Skin of body (tissue), 2 donors: ENCODE data around the gene SLC1A2. TPM values are rescaled to one million over a fixed set of nuclear protein-coding genes. Genes with fewer than 3 reads are reported as not detected.
A peak's percentile ranks its signal among the peaks of the same experiment; 100 is the strongest.

Experiments
- DNase-seq: peaks from one replicate; lab custom pipeline; 2025; lab: John Stamatoyannopoulos, UW
- total RNA-seq: library from RNA; depleted of rRNA; stranded (reverse); fragments of >200 nt; gene quantifications from one replicate; pipeline ENCODE4 v1.2.3, GENCODE V29; 2014

SLC1A2 gene
- total RNA-seq, 1 donor from 2014 or later = 0.99 TPM

DNA sequence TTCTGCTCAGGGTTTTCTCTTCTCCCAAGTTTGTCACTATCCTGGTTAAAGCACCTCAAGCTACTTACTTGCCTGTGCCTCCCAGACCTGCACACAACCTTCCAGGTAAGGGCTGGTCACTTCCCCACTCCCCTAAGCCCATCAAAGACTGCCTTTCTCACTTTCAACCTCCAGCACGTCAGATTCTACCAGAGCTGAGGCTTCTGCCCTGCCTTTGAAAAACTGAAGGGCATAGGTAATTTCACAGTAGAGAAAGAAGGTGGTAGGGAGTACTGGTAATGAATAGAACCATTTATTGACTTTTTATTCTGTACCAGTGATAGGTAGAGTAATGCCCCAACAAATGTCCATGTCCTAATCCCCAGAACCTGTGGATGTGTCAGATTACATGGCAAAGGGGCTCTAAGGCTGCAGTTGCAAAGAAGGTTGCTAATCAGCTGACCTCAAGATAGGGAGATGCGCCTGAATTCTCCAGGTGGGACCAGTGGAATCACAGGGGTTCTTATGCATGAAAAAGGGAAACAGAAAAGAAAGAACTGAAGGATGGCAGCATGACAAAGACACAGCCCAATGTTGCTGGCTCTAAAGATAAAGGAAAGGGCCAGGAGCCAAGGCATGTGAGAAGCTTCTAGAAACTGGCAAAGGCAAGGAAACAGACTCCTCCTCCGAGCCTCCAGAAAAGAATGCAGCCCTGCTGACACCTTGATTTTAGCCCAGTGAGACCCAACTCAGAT is 89.0 kb downstream of the SLC1A2 start:
- no peak for DNase-seq

DNA sequence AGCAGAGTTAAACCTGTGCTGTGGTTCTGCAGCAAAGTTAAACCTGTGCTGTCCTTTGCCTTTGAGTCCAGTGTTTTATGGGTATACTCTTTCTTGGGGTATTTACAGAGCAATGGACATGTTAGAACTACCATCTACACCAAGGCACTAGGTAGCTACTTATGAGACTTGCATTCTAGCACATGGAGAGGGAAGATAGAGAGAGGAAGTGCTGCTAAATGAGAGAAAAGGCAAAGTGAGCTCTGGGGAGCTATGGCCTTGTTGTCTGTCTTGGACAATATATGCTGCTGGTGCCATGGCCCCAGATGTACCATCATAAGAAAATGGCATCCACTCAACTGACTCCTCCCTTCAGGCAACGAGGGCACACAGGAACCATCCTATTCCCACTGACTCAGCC is 91.5 kb downstream of the SLC1A2 start:
- DNase-seq = no peak

DNA sequence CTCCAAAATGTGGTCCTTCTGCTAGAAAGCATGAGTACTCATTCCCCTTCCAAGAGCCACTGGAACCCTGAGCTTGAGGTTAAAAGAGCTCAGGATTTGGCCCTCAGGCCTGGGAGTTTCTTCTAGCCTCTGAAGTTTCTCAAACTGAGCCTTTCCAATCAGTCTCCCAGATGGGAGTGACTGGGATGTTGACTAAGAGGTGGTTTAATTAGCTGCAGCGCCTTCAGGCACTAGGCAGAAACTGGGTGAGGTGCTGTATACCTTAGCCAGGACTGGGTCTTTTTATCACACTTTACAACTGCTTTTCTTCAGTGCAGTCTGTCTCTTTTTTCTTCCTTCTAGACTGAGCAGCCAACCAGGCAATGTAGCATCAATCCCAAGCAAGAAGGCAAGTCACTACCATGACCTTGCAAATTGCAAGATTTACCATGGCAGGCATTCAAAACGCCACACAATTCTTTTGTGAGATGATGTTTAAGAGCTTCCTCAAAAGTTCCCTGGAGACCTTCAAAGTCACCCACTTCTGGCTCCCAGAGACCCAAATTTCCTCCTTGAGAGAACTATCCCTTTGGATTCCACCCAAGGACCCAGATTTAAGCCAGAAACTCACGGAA is 93.0 kb downstream of the SLC1A2 start:
- no peak for DNase-seq

DNA sequence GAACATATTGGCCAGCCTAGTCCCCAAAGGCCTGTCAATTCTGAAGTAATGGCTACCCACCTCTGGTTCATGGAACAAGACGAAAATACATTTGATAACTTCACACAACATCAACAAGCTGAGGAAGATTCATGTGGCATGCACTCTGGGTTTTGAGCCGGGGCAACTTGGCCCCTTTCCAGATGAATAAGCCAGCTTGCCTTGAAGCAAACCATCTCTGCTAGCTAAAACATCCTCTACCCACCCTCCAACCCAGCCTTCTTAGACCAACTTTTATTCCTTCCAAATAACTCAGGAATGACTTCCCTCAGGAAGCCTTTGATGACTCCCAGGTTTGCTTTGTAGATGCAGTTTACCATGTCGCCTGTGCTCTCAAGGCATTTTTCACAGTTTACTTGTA is 94.4 kb downstream of the SLC1A2 start:
- no peak for DNase-seq

DNA sequence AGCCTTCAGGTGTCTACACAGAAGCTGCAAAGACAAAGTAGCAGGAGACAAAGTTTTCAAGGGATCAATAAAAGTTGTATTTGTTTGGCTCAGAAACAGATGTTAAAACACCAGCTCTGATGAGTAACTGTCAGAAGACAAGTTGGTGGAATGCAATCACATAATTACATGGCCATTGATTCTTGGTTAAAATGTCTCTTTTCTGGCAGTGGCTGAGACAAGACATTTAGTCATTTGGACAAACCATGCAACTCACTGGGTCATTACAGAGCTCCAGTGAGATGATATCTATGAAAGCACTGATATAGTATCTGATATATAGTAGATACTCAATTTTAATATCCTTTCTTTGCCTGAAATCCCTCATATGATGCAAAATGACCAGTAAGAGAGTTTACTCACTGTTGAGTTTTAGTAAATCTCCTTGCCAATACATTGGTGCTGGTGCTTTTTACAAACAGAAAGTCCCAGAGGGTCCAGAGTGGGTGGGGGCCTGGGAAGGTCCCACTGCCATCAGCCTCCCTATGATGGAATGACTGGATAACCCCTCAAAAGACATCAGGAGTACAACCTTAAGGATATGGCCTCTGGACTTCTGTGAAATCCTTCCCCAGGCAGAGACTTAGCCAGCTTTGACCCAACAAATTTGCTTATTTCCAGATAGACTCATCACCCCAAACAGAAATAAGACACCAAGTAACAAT is 95.0 kb downstream of the SLC1A2 start:
- DNase-seq = no peak

DNA sequence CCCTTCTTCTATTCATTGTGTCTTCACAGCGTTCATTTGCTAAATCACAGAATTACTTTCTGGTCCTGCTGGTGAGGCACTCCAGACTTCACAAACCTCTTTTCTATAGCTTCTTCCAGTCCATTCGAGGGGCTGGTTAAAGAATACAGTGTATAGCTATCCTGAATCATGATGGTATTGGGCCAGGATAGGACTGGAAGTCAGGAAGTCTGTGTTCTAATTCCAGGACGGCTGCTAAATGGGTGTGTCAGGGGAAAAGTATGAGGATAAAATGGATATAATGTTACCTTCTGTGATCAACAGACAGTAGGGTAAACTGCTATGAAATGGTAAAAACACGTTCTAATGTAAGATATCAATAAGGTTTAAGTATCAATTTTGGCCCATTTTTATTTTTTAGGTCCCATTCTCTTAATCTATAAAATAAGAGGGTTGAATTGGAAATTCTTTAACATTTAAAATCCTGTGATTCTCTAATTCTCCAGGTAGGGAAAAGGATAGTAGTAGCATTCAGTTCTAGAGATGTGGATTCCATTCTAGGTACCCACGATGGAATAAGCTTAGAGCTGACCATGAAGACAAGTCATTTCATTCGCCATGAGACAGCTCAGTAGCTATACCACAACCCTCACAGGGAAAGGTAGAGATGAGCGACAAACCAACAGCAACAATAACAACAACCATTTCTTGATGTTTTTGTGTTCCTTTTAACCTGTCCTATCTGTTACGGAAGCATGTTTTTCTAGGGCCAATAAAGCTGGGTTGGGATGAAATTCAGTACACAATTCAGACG is 96.1 kb downstream of the SLC1A2 start:
- DNase-seq = no peak

DNA sequence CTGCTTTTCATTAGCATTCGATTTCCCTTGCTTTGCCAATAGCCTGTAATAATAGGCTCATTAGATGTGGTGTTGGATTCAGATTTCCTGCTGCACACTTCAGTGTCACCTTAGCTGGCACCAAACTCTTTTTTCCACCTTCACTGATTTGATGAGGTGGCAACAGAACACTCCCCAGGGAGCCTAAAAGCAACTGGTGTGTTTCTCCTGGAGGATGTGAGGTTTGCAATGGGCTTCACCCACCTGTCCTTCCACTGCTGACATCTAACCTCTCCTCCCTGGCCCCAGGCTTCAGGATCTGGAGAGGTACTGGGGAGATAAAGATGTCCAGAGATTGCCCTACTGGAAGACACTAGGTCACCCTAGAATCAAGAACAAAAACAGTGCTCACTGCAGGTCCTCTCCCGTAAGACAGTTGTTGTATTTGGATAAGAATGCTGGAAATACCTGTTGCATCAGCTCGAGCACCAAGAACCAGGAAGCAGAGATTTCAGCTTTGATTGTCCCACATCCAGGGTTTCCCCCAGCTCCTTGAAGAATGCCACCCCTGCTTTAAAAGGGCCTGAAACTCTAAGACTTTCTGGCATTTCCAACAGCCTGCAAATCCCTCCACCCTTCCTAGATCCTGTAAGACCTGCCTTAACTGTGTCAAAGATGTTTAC is 96.9 kb downstream of the SLC1A2 start:
- no peak for DNase-seq

DNA sequence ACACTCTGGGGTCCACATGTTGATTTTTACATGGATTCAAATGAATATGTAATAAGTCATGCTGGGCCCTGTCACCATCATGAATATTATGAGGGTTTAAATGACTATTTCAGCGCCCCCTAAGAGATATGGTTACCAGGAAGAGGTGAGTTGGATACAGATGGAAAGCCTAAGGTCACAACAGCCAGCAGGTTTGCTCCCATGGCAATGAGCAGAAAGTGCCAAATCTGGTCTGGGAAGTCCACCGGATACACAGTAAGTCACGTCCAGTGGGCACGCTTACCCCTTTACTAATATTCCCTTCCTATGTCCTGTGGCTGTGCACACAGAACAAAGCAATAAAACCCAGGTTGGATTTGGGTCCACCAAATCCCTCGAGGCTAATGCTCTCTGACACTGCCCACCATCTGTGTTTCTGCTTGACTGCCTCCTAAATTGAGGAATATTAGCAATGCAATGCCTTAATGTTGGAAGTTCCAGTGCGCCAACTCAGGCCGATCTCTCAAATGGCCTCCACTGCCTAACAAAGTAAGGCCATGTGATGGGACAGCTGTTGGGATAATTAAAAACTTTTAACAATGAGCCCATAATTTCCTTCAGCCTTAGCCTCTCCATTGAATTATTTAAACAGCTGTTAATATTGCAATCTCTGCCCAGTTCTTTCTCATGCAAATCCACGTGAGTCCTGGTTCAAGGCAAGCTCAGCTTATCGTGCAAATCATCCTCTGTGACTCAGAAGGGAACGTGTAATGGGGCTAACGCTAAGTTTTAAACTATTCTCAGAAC is 97.6 kb downstream of the SLC1A2 start:
- peak; percentile 89 for DNase-seq

DNA sequence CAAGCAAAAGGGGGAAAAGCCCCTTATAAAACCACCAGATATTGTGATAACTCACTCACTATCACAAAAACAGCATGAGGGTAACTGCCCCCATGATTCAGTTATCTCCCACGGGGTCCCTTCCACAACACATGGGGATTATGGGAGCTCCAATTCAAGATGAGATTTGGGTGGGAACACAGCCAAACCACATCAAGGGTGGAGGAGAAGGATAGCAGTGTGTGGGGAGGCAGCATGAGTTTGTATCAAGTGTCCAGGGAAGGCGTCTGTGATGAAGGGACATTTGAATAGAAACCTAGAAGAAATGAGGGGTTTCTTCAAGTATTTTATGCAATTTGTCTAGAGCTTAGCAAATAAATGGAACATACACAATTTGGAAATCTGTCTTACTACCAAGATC is 98.2 kb downstream of the SLC1A2 start:
- DNase-seq = no peak

DNA sequence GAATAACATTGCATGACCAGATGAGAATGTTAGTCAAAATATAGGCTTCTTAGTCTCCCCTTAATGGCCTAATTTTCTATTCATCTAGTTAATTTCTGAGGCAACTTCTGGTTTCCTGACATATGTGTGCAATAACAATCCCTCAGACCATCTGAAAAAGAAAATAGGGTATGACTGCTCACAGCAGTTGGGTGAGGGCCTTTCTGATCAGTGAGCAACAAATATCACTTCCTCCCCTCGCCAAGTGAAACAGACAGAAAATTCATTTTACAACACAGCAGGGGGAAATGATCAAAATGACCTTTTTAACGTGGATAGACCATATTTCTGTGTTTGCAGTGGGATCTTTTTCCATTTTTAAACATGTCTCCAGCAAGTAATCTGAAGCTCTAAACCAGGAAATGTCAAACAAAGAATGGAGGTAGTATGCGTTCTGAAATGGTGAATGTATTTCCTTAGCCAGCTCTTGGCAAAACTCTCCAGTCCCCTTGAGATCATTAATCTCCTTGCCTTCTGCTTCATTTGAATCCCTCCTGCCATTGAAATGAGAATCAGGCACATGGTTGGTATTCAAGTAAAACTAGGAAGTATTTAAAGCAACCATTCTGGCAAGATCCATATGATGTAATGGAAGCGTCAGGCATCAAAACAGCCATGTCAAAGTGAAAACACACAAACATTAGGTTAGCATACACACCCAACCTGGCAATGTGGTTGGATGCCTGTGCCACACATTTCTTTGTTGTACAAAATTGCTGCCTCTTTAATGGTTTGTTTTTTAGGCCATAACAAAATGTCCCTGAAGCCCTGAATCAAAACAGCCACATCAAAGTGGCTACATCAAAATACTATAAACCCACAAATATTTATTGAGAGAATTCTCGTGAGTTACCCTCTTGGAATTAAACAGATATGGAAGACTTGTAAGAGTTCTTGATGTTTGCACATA is 100.1 kb downstream of the SLC1A2 start:
- DNase-seq = no peak

DNA sequence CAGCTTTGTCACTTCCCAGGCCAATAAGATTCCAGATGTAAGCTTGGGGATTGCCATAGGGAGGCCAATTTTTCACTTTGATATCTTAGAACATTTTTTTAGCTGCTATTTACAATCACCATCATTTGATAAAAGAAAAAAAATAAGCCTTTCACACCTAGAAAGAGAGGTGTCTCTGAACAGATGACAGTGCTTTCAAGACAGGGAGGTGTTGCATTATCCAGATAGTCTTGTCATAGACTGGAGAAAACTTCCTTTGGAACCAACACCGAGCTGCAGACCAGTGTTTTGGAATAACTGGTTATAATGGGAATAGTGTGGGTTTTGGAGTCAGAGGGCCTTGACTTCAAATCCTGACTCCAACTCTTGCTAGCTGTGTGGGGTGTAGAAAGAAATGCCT is 101.0 kb downstream of the SLC1A2 start:
- DNase-seq = no peak

DNA sequence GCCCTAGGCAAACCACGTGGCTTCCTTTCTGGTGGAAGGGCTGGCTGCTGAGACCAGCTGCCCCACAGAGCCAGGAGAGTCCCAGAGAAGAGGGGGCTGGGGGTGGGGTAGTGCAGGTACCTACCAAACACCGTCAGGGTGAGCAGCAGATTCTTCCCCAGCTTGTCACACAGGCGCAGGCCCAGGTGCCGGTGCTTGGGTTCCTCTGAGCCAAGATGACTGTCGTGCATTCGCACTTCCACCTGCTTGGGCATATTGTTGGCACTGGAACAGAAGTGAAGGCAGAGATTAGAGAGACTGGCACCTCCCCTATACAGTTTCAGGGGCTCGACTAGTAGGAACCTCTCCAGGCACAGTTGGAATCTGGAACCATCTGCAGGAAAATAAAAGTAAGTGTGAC is 102.1 kb downstream of the SLC1A2 start:
- no peak for DNase-seq

DNA sequence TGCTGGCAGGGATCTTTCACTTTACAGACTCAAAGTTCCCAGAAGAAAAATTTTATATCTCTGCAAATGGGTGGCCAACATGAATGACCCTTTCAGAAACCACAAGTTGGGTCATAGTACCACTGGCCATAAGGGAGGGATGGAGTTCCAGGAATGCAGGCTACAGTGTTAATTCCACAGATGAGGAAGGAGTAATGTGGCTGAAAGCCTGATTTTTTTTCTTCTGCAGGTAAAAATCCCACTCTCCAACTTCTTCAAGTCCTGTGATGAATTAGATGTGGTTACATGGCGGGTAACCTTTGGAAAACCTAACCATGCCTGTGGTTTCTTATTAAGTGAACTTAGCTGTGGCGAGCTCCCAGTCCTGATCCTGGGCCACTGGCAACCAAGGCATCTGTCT is 103.2 kb downstream of the SLC1A2 start:
- no peak for DNase-seq

DNA sequence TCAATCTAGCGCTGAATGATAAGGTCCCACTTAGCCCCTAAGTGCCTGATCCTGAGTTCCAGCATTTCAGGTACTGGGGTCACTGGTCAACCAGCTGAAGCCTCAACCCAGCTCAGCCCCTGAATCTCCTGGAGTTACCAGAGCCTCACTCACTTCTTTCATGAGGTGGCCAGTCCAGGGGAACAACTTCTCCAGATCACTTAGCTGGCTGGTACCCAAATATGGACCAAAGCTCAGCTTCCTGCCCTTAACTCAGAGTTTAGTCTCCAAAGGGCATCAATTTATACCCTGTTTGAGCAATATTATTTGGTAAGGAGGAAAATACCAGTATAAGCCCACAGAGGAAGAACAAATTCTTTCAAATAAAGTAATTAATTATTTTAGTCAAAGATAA is 105.6 kb downstream of the SLC1A2 start:
- no peak for DNase-seq

DNA sequence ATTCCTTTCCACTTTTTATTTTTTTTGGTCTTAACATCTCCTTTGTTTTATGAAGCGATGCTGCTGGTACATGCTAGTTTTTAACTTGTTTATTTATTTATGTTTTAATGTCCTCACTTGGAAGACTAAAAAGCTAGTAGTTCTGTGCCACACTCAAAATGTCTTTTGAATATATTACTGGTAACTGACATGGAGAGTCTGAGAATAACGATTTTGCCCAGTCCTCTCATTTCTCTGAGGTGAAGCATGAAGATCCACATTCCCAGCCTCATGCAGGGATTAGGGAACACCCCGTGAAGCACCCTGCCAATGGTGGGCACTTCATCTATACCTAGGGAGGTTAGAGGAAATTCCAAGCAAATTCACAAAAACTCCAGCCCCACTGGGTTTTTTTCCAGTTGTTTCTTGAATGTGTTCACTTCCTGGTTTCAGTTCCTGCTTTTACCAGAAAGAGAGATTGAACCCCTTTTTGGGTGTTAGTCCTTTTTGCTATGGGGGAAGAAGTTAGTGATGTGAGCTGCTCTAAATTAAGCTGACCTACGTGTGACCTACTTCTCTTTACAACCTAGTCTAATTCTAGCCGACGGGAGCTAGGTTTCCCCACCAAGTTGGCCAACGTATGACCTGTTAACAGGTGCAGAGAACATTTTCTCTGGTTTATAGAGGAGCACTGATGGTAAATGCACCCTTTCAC is 106.1 kb downstream of the SLC1A2 start:
- DNase-seq = no peak

DNA sequence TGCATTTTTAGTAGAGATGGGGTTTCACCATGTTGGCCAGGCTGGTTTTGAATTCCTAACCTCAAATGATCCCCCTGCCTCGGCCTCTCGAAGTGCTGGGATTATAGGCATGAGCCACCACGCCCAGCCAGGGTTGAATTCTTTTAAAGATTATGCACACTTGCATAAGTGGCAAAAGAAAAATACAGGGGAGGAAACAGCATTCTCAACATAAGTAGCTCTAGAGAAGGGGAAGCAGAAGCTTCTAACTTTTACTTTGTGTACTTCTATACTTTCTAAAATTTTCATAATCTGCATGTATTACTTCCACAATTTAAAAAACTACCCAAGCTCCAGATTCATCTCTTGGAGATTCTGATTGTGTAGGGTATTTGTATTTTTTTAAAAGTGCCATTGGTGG is 108.0 kb downstream of the SLC1A2 start:
- DNase-seq = no peak

DNA sequence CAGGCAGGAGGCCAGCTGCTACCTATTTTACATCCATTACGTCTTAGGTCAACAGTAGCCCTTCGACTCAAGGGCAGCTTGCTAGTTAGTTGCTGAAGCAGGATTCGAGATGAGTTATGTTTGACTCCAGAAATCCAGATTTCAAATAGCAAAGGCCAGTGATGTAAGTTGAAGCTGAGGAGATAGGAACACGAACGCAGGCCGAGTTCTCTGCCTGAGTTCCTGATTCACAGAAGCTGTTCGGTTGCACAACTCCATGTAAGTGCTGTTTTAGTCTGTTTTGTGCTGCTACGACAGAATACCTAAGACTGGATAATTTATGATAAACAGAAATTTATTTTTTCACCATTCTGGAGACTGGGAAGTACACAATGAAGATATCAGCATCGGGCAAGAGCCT is 111.2 kb downstream of the SLC1A2 start:
- no peak for DNase-seq

DNA sequence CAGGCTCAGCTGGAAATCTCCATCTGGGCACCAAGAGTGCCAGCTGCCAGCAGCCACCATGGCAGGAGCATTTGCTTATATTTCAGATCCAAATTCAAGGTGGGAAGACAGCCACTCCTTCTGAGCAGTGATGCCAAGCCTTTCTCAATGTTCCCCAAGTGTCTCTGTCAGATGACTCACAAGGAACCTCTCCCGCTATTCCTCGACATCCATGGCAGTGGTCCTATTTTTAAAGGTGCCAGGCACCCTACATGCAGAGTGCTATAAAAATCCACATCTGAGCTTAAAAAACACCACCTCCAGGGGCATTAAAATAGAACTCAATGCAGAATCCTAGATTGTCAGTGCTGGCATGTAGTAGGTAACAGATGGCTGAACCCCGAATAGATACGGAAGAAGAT is 112.1 kb downstream of the SLC1A2 start:
- DNase-seq = no peak
